Activated CD4-positive, alpha-beta T cell treated with anti-CD3 and anti-CD28 coated beads for 1 hour (primary cell): ENCODE measurements around the gene PIN1.

Experiments
- DNase-seq: peaks from one replicate; pipeline ENCODE4 v3.0.0-alpha.2; 2020

Gene PIN1

DNA sequence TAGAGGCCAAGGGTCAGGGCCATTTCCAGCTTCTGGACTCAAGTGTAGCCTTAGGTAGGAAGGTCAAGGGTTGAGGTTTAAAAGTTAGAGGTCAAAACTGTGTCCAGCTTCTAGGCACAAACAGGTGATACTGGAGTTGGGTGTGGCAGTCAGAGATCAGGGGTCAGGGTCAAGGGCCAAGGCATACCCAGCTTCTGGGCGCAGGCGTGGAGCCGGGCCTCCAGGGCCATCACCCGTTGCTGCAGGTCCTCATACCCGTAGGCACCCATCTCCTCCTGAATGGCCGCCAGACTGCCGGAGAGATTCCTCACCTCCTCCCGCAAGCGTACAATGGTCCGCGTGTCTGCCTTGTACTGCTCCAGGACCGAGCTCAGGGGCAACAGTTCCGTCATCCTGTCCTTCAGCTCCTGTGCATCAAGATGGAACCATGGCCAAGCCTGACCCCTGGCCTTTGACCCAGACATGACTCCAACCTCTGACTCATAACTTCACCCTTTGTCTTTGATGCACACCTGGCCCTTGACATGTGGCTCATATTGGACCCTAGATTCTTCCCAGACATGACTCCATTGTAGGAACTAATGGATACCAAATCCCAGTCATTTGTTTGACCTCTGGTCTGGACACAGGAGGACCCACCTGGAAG lies 22.1 kb downstream of the PIN1 start:
- no peak for DNase-seq

DNA sequence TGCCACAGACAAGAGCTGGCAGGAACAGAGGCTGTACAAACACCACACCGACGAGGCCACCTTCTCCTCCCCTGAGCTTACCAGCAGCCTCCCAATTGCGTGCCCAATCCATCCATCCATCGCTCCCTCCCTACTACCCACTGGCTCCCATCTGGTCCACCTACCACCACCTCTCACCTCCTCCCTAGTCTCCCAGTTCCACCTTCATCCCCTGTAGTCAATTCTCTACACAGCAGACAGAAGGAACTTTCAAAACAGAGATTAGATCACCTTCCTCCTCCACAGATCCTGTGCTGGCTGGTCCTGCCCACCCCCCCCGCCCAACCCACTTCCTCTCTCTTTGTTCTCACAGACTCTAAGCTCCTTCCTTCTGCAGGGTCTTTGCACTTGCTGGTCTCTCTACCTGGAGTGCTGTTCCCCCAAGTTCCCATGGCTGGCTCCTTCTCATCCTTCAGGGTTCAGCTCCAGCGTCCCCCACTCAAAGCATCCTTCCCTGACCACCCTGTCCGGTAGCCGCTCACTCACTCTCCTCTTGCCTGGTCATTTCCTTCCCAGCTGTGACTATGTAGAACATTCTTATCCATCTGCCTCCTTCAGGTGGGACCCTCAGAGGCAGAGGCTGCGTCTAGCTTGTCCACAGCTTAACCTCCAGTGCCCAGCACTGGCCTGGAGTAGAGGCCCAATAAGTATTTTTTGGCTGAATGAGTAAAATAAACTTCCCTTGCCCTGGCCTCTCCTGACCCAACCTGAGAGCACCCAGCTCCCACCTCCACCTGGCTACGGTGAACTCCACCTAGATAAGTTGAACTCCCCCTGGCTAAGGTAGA lies 23.0 kb downstream of the PIN1 start:
- no peak for DNase-seq

DNA sequence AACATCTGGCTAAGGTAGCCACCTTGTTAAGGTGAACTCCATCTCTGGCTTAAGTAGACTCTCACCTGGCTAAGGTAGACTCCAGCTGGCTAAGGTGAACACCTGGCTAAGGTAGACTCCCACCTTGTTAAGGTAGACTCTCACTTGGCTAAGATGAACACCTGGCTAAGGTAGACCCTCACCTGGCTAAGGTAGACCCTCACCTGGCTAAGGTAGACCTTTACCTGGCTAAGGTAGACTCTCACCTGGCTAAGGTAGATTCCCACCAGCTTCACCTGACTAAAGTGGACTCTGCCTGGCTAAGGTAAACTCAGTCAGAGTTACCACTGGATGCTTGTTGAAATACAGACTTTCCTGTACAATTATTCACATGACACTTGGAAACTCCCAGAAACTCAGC lies 23.6 kb downstream of the PIN1 start:
- DNase-seq, result no peak

DNA sequence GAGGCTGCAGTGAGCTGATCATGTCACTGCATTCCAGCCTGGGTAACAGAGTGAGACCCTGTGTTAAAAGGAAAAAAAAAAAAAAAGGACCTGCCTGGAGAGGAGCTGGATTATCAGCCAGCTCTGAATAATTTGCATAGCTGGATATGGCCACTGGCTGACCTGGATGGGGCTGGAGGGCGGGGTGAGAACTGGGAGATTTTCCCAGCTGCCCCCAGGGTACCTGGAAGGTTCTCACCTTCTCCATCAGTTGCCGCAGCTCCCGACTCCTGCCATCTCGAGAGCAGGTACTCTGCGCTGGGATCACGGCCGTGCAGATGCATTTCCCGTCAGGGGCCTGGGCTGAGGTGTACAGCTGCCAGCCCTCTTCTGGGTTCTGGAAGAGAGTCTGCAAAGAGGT lies 25.3 kb downstream of the PIN1 start:
- DNase-seq, result no peak

DNA sequence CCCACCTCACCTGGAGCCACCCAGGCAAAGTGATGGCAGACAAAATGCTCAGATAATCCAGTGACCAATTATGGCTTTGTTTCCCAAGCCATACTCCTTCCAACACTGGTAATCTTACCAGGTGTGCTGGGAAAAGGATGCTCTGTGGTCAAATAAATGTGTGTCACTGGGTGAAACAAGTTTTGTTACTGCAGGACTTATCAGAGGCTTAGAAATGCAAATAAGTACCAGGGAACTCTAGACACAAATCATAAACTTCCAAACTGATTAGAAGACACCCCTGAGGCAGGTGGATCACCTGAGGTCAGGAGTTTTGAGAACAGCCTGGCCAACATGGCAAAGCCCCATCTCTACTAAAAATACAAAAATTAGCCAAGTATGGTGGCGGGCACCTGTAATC lies 26.4 kb downstream of the PIN1 start:
- DNase-seq, result no peak

DNA sequence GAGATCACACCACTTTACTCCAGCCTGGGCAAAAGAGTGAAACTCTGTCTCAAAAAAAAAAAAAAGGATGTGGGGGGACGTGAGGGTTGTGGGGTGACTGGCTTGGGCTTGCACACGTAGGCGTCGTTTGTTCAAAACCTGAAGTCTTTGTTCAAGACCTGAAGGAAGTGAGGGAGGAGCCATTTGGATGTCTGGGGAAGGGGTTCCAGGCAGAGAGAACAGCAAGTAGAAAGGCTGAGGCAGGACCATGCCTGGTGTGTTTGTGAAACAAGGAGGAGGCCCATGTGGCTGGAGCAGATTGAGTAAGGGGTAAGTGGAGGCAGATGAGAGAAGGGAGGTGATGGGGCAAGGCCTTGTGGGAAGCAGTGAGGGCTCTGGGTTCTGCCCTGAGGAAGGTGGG lies 27.8 kb downstream of the PIN1 start:
- no peak for DNase-seq

DNA sequence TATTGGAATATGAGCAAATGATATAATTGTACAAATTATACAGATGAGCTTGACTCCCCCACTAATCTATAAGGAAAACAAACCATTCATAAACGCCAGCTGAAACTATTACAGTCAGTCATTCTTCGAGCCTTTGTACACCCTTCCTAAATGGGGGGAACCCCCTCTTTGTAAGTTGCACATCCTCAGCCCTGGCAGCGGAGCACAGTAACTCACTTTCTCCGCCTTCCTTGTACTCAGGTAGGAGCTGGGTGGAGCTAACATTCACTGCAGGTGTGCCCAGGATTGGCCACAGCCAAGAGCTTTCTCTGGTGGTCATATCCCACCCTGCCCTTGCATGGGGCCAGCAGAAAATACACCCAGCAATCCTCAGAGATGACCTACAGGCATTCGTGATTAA lies 28.6 kb downstream of the PIN1 start:
- DNase-seq, result no peak

DNA sequence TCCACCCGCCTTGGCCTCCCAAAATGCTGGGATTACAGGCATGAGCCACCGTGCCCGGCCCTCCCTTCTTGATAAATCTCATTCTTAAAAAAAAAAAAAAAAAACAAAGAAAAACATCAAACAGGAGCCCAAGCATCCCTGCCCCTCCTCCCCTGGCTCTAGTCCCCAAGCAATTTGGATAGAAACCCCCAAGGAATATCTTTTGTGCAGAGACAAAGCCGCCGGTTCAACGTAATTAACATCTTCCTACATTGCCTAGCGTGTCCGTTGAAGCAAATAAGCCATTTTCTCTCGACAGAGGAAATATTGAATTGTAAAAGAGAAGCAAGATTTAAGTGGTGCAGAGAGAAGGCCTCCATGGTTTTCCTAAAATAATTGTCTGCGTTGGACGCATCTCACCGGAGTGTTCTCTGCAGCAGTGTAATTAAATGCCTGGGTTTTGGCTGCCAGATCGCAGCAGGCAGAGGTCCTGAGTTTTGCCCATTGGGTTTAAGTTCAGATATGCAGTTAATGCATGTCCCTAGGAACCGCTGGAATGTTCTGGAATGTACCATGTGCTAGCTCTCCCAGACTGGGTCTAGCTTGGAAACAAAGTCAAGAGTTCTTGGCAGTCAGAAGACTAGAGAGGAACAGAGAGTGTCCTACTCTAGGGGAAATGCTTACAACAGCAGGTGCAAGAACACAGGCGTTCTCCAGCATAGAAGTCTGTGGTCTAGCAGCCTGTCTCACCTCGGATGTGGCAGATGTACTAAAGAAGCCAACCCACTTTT lies 30.8 kb downstream of the PIN1 start:
- no peak for DNase-seq

DNA sequence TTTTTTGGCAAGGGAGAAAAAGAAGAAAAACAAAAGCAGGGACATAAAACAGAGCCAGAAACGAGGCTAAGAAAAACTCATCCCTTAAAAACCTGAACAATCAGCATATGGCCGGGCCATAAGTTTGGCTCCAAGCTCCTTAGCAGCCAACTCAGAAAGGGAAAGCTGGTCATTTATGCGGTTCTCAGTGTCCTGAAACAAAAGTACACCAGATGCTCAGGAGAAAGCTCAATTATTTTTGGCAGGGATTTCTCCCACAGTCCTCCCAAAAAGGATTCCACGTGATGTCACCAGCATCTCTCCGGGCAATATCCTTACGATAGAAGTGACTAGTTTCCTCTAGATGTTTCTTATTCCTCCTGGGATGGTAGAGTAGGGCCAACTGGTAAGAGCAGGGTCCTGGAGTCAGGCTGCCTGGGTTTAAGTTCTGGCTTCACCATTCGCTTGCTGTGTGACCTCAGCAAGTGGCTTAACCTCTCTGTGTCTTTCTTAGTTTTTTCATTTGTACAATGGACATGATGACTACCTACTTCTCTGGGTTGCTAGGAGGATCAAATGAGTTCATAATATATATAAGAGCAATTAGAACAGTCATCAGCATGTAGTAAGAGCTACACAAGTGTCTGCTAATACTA lies 34.0 kb downstream of the PIN1 start:
- no peak for DNase-seq

DNA sequence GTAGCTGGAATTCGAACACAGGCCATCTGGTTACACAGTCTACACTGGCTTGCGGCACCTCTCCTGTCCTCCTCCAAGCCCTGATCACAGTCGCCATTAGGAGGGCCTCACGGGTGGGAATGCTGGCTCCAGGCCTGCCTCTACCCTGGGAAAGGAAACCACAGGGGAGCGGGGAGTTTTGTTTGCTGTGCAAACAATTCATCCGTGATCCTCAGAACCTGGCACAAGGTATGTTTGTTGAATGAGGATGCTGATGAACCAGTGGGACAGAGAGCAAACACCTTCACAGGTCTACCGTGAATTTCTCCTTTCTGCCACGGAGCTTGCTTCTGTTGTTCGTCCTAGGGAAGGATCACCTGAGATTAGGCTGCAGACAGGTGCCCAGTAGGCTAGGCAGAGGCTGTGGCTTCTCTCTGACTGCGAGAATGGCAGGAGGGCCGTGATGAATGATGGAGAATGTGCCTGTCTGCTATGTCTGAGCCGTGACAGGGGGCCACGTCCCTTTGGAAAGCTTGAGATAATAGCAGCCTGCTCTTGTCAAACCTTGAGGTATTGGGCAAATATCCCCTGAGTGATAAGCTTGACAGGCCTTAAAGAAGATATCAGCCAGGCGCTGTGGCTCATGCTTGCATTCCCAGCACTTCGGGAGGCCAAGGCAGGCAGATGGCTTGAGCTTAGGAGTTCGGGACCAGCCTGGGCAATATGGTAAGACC lies 36.7 kb downstream of the PIN1 start:
- DNase-seq, result no peak

DNA sequence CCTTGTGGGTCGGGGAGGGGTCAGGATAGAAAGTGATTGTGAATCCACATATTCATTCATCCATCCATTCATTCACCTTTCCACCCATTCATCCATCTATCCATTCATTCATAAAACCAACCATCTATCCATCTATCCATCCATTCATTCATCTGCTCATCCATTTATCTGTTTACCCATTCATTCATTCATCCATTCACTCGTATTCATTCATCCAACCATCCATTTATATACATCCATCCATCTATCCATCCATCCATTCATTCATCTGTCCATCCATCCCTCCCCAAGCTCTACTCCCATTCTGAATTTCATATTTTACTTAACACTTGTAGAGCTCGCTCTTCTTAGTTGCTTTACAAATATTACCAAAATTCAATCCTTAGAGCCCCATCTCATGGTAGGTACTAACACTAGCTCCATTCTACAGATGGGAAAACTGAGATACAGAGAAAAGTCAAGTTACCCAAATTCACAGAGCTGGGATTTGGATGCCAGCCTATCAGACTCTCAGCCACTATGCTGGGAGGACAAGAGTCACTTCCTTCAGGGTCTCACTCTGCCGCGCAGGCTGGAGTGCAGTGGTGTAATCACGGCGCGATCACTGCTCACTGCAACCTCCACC lies 37.6 kb downstream of the PIN1 start:
- no peak for DNase-seq

DNA sequence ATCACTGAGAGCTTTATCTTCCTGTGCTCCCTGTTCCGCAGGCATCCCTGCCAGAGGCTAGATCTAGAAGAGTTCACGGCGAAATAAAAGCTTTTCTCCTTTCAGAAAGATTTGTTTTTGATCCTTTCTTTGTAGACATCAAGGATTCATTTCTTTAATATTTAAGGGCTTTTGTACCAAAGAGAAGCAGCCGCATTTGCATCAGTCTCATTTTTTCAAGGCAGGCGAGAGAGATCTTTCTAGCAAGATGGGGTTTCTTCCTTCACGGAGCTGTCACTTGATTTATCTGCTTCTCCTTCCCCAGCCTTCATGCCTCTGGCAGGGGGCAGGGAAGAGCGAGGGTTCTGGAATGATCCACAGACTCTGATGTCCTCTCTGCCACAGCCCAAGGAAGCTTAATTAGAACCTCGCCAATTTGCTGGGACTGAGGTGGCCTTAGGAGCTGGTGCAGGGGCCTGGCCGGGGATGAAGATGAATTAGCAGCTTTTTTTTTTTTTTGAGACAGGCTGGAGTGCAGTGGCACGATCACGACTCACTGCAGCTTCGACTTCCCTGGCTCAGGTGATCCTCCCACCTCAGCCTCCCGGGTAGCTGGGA lies 40.0 kb downstream of the PIN1 start:
- no peak for DNase-seq

DNA sequence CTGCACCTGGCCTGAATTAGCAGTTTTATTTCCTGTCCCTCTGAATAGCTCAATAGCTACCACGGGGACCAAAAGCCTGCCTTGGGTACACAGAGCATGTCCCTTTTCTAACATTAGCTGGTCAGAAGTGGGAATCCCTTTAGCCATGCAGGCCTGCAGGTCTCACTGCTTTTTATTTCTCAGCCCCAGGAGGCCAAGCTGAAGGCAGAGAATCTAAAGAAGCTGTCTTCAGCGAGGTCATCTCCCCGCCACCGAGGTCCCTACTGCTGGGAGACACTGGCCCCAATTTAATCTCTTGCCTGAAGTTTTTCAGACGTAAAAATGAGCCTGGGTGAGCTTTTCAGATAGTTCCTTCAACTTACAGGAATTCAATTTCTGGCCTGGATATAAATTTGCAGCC lies 40.7 kb downstream of the PIN1 start:
- no peak for DNase-seq

DNA sequence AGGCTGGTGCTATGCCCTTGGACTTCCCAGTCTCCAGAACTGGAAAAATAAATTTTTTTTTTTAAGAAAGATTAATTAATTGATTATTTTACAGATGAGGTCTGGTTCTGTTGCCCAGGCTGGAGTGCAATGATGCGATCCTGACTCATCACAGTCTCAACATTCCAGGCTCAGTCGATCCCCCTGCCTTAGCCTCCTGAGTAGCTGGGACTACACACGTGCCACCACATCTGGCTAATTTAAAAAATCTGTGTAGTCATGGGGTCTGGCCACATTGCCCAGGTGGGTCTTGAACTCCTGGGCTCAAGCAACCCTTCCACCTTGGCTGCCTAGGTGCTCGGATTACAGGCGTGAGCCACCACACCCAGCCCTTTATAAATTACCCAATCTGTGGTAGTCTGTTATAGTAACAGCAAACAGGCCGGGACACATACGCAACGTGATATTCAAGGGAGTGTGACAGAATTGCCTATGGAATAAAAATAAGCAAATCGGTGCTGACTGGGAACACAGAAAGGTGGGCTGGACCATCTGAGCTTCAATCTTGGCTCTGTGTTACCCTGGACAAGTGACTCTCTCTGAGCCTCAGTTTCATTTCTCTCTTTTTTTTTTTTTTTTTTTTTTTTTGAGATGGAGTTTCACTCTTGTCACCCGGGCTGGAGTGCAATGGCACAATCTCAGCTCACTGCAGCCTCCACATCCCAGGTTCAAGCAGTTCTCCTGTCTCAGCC lies 42.8 kb downstream of the PIN1 start:
- no peak for DNase-seq

DNA sequence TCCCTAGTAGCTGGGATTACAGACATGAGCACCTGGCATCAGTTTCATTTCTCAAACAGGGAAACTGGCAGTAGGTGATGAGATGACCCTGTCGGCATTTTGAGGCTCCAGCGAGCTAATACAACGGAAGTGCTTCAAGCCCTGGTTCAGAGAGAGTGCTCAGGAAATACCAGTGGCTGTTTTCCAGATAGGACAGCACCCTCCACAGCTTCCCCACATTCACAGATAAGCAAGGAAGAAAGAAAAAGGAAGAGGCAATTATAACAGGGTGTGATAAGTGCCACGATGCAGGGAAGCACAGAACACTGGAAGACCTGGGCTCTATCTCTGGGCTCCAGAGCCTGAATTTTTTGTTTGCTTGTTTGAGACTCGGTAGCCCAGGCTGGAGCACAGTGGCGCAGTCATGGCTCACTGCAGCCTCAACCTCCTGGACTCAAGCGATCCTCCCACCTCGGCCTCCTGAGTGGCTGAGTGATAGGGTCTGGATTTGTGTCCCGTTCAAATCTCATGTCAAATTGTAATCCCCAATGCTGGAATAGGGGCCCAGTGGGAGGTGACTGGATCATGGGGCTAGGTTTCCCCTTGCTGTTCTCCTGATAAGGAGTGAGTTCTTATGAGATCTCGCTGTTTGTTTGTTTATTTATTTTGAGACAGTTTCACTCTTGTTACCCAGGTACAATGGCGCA lies 43.5 kb downstream of the PIN1 start:
- no peak for DNase-seq

DNA sequence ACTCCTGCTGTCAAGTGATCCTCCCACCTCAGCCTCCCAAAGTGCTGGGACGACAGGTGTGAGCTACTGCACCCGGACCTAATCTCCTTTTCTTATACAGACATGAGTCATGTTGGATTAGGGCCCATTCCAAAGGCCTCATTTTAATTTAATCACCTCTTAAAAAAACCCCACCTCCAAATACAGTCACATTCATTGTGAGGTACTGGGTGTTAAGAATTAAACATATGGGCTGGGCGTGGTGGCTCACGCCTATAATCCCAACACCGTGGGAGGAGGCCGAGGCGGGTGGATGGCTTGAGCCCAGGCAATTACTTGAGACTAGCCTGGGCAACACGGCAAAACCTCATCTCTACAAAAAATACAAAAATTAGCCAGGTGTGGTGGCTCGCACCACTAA lies 46.6 kb downstream of the PIN1 start:
- no peak for DNase-seq

DNA sequence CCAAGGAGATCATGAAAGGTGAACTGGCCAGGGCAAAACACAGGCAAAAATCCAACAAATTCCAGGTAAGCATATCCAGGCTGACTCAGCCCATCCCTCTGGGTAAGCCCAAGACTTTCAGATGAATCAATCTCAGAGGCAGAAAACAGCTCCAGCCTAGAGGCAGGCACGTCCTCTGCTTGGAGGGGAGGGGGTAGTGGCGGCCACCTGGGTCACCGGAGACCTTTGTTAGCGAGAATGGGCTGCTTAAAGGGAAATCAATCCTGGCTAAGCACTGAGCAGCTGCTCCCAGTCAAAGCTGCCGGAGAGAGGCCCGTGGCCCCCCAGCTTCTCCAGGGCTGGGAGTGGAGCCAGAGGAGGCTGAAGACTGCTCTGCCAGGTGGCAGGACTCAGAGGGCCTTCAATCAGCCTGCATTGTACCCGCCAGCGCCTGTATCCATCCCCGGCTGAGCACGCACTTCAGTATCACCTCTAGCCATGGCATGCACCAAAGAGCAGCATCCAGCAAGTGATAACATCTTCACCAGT lies 48.2 kb downstream of the PIN1 start:
- no peak for DNase-seq

DNA sequence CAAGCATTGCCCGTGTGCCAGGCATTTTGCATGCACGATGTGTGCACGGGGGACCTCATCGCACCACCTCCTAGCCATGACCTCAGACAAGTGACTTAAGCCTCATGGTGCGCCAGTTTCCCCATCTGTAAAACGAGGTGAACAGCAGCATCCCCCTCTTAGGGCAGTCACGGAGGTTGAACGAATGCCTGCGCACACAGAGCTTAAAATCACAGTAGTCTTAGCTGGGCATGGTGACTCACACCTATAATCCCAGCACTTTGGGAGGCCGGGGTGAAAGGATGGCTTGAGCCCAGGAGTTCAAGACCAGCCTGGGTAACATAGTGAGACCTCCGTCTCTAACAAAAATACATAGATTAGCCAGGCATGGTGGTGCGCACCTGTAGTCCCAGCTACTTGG lies 48.6 kb downstream of the PIN1 start:
- DNase-seq, result no peak

DNA sequence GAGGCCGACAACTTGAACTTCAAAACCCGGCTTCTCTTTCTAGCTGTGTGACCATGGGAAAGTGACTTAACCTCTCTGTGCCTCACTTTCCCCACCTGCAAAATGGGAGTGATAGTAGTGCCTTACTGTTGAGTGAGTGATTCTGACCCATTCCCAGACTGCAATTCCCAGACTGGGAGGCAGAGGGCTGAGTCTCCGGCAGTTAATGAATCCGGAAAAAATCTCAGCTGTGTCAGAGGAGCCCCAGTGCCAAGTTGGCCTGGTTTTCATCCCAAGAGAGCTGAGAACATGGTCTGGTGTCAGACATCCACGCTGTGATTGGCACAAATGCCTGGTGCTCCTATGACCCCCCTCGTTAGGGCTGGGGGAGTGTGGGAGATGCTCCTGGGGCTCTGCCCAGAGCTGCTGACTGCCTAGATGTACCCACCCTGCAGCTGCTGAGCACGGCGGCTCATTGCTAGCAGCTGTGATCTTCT lies 50.0 kb downstream of the PIN1 start:
- DNase-seq, result no peak
